Measurements from ENCODE around the gene NAXE.

Gene NAXE

GRCh38 chr1:156592910-156593660 is 1.5 kb downstream of the NAXE start:
- Histone ChIP-seq H3K9ac (no peak overlapping the region), H3K79me2 (no peaks in the 10 kb centered on the region), H3K27me3 (ENCODE audit: control insufficient read depth, insufficient read depth, low read length) (no peaks in the 10 kb centered on the region), H3K4me1 (peaks cover 4% of the 10 kb centered on the region), H3K9me3 (ENCODE audit: control insufficient read depth, low read length) (no peaks in the 10 kb centered on the region), H3K4me2 (ENCODE audit: low read length) (no peak overlapping the region), H3K4me3 (ENCODE audit: low read depth, low read length) (no peak overlapping the region), H3K36me3 (ENCODE audit: control insufficient read depth, insufficient read depth, low read length) (no peaks in the 10 kb centered on the region), H3K27ac (no peak overlapping the region), H2AFZ (no peak overlapping the region)
- no peak for TF ChIP-seq CTCF (IDR thresholded peaks at IDR 0.05)

- Histone ChIP-seq H3K36me3 (ENCODE audit: control insufficient read depth, insufficient read depth, low read length) (no peaks in the 10 kb centered on the region), H3K9me3 (ENCODE audit: control insufficient read depth, low read length) (no peaks in the 10 kb centered on the region), H3K4me2 (ENCODE audit: low read length) (no peak overlapping the region), H3K79me2 (no peaks in the 10 kb centered on the region), H2AFZ (no peak overlapping the region), H3K27me3 (ENCODE audit: control insufficient read depth, insufficient read depth, low read length) (no peaks in the 10 kb centered on the region), H3K4me1 (peaks cover 4% of the 10 kb centered on the region), H3K4me3 (ENCODE audit: low read depth, low read length) (no peak overlapping the region), H3K9ac (no peak overlapping the region), H3K27ac (no peak overlapping the region)
- no peak for TF ChIP-seq CTCF (IDR thresholded peaks at IDR 0.05)
Measured at GRCh38 chr1:156593661-156593989, 2.0 kb downstream of the NAXE start.

GRCh38 chr1:156594190-156594589 is 2.6 kb downstream of the NAXE start:
- Histone ChIP-seq H3K9me3 (ENCODE audit: control insufficient read depth, low read length) (no peaks in the 10 kb centered on the region), H3K27ac (no peak overlapping the region), H3K4me3 (ENCODE audit: low read depth, low read length) (no peak overlapping the region), H3K4me2 (ENCODE audit: low read length) (no peak overlapping the region), H3K9ac (no peak overlapping the region), H3K79me2 (no peaks in the 10 kb centered on the region), H2AFZ (no peak overlapping the region), H3K27me3 (ENCODE audit: control insufficient read depth, insufficient read depth, low read length) (no peaks in the 10 kb centered on the region), H3K36me3 (ENCODE audit: control insufficient read depth, insufficient read depth, low read length) (no peaks in the 10 kb centered on the region), H3K4me1 (peaks cover 4% of the 10 kb centered on the region)
- no peak for TF ChIP-seq CTCF (IDR thresholded peaks at IDR 0.05)

GRCh38 chr1:156595016-156595415 is 3.4 kb downstream of the NAXE start:
- no peaks in the 10 kb centered on the region for H3K27me3 ChIP-seq (ENCODE audit: control insufficient read depth, insufficient read depth, low read length)
- H3K79me2 ChIP-seq = no peaks in the 10 kb centered on the region
- no peaks in the 10 kb centered on the region for H3K36me3 ChIP-seq (ENCODE audit: control insufficient read depth, insufficient read depth, low read length)
- no peak overlapping the region for H3K9ac ChIP-seq
- no peak overlapping the region for H3K27ac ChIP-seq
- no peak overlapping the region for H3K4me2 ChIP-seq (ENCODE audit: low read length)
- no peak overlapping the region for H2AFZ ChIP-seq
- no peaks in the 10 kb centered on the region for H3K9me3 ChIP-seq (ENCODE audit: control insufficient read depth, low read length)
- no peak for TF ChIP-seq CTCF (IDR thresholded peaks at IDR 0.05)
- no peak overlapping the region for H3K4me3 ChIP-seq (ENCODE audit: low read depth, low read length)
- H3K4me1 ChIP-seq = peaks cover 4% of the 10 kb centered on the region

GRCh38 chr1:156596426-156596825 is 4.8 kb downstream of the NAXE start:
- Histone ChIP-seq H3K4me3 (ENCODE audit: low read depth, low read length) (no peak overlapping the region), H3K79me2 (no peaks in the 10 kb centered on the region), H3K9ac (no peak overlapping the region), H3K27ac (no peak overlapping the region), H3K4me2 (ENCODE audit: low read length) (no peak overlapping the region), H3K9me3 (ENCODE audit: control insufficient read depth, low read length) (no peaks in the 10 kb centered on the region), H3K27me3 (ENCODE audit: control insufficient read depth, insufficient read depth, low read length) (no peaks in the 10 kb centered on the region), H3K36me3 (ENCODE audit: control insufficient read depth, insufficient read depth, low read length) (no peaks in the 10 kb centered on the region), H2AFZ (no peak overlapping the region), H3K4me1 (no peaks in the 10 kb centered on the region)
- TF ChIP-seq CTCF (IDR thresholded peaks at IDR 0.05) = no peak
